HCT116 (cell line): ENCODE data around the gene LRRN3. TPM values are rescaled to one million over a fixed set of nuclear protein-coding genes. Genes with fewer than 3 reads are reported as not detected.

Experiments
- ATAC-seq: fragments of 200-7000 bp; cut with Tn5 transposase; 2 replicates; pipeline ENCODE4 v1.9.1; 2020; ENCODE audit warnings: mild to moderate bottlenecking, moderate library complexity
- BruUV-seq: library from RNA; stranded (reverse); fragments of 400-500 nt; replicated peaks from 2 replicates; lab custom pipeline; 2021; lab: Mats Ljungman, UMichigan
- CTCF ChIA-PET: fragments of 300-600 bp; sonication (Branson Sonifier 250); formaldehyde crosslinking; loops from one replicate; lab custom pipeline; 2021; ENCODE audit warnings: antibody characterized with exemption; lab: Charles Lee
- POLR2A ChIA-PET: fragments of 300-600, 350-600 bp; sonication (Branson Sonifier 250); formaldehyde crosslinking; loops from one replicate; lab custom pipeline; 2021; ENCODE audit warnings: antibody characterized with exemption; lab: Charles Lee
- RAD21 ChIA-PET, 2 experiments: fragments of 300-600 bp; sonication (Branson Sonifier 250); formaldehyde crosslinking; loops; one replicate each; lab custom pipeline; 2023; ENCODE audit warnings: low total read pairs in 2 of 2; ENCODE audit not compliant: uncharacterized antibody in 2 of 2, unreplicated experiment in 2 of 2, low non-redundant PET in 1 of 2; lab: Charles Lee
- DNase-seq: peaks from one replicate; pipeline ENCODE4 v3.0.0-alpha.2; 2010; ENCODE audit warnings: low read depth, low spot score
- H2AFZ ChIP-seq: fragments of 200-600 bp; shearing (Covaris generic), sonication (generic); 2 replicates; pipeline ENCODE4 v1.6.1; 2017; ENCODE audit warnings: low read depth, mixed run types, mixed read lengths, antibody characterized with exemption, low read length; ENCODE audit not compliant: poor library complexity, severe bottlenecking
- H3K27ac ChIP-seq: 2 replicates; pipeline ENCODE4 v1.5.1; 2012; ENCODE audit warnings: low read depth, low read length
- H3K27me3 ChIP-seq: fragments of 200-600 bp; sonication (generic); 2 replicates; pipeline ENCODE4 v1.6.1; 2016; ENCODE audit warnings: mixed run types, low read length, mixed read lengths; ENCODE audit not compliant: insufficient read depth
- H3K36me3 ChIP-seq, 2 experiments: fragments of 200-500 bp in 1 of 2; fragments of 200-600 bp in 1 of 2; sonication (Bioruptor generic) in 1 of 2; sonication (generic) in 1 of 2; 2 replicates each; pipeline versions ENCODE4 v1.5.1 to v1.6.1; 2014 to 2016; ENCODE audit warnings: low read length in 2 of 2, inconsistent platforms in 1 of 2, mixed read lengths in 1 of 2, mixed run types in 1 of 2; ENCODE audit not compliant: insufficient read depth in 2 of 2, control insufficient read depth in 1 of 2
- H3K4me1 ChIP-seq, 2 experiments: fragments of 200-600 bp in 1 of 2; sonication (generic) in 1 of 2; 2 replicates each; pipeline versions ENCODE4 v1.5.1 to v1.6.1; 2012 to 2017; ENCODE audit warnings: low read length in 2 of 2, inconsistent platforms in 1 of 2, mild to moderate bottlenecking in 1 of 2, mixed read lengths in 1 of 2, mixed run types in 1 of 2, moderate library complexity in 1 of 2; ENCODE audit not compliant: insufficient read depth in 2 of 2, control insufficient read depth in 1 of 2
- H3K4me2 ChIP-seq: fragments of 200-600 bp; sonication (generic); 2 replicates; pipeline ENCODE4 v1.6.1; 2017; ENCODE audit warnings: mixed run types, low read length, mixed read lengths
- H3K4me3 ChIP-seq, 2 experiments: fragments of 200-600 bp in 1 of 2; sonication (generic) in 1 of 2; replicated peaks in 1 of 2; 2 replicates each; pipeline ENCODE4 v1.5.1; 2011 to 2016; ENCODE audit warnings: low read length in 2 of 2, control low read depth in 1 of 2, low read depth in 1 of 2, mild to moderate bottlenecking in 1 of 2, mixed read lengths in 1 of 2, mixed run types in 1 of 2
- H3K79me2 ChIP-seq: fragments of 200-600 bp; sonication (generic); 2 replicates; pipeline ENCODE4 v1.6.1; 2017; ENCODE audit warnings: mild to moderate bottlenecking, mixed run types, low read length, moderate library complexity, mixed read lengths; ENCODE audit not compliant: insufficient read depth
- H3K9ac ChIP-seq: fragments of 200-600 bp; sonication (generic); 2 replicates; pipeline ENCODE4 v1.6.1; 2016; ENCODE audit warnings: low read length, mixed read lengths
- H3K9me2 ChIP-seq: fragments of 200-600 bp; sonication (generic), shearing (Covaris generic); 2 replicates; pipeline ENCODE4 v1.6.1; 2017; ENCODE audit warnings: mixed run types, mild to moderate bottlenecking, moderate library complexity; ENCODE audit not compliant: insufficient read depth
- H3K9me3 ChIP-seq, 2 experiments: fragments of 200-500 bp in 1 of 2; fragments of 200-600 bp in 1 of 2; sonication (Bioruptor generic) in 1 of 2; sonication (generic) in 1 of 2; 2 replicates each; pipeline ENCODE4 v1.6.1; 2014 to 2017; ENCODE audit warnings: low read length in 2 of 2, mixed read lengths in 2 of 2, inconsistent platforms in 1 of 2, low read depth in 1 of 2, mild to moderate bottlenecking in 1 of 2, mixed run types in 1 of 2, moderate library complexity in 1 of 2; ENCODE audit not compliant: control insufficient read depth in 1 of 2, insufficient read depth in 1 of 2
- H4K20me1 ChIP-seq: fragments of 200-600 bp; sonication (generic), shearing (Covaris generic); 2 replicates; pipeline ENCODE4 v1.6.1; 2017; ENCODE audit warnings: mixed run types, mild to moderate bottlenecking, moderate library complexity; ENCODE audit not compliant: insufficient read depth
- CTCF ChIP-seq, 3 experiments: fragments of 200-600 bp in 1 of 3; sonication (generic) in 1 of 3; IDR thresholded peaks in 2 of 3; conservative IDR thresholded peaks in 1 of 3; 2 replicates each; pipeline ENCODE4 v1.5.1; 2012 to 2017; ENCODE audit warnings: low read depth in 2 of 3, low read length in 2 of 3, antibody characterized with exemption in 1 of 3, borderline replicate concordance in 1 of 3, control low read depth in 1 of 3, mild to moderate bottlenecking in 1 of 3, mixed read lengths in 1 of 3, mixed run types in 1 of 3, moderate library complexity in 1 of 3; ENCODE audit not compliant: insufficient read depth in 1 of 3
- EGR1 ChIP-seq: IDR thresholded peaks from 2 replicates; pipeline ENCODE4 v1.6.1; 2012; ENCODE audit warnings: low read depth
- ELF1 ChIP-seq: IDR thresholded peaks from 2 replicates; pipeline ENCODE4 v1.6.1; 2012; ENCODE audit warnings: low read depth, borderline replicate concordance
- EZH2 ChIP-seq: fragments of 200-600 bp; sonication (generic); IDR thresholded peaks from 2 replicates; pipeline ENCODE4 v1.6.1; 2017; ENCODE audit warnings: antibody characterized with exemption, mixed run types
- EZH2phosphoT487 ChIP-seq: fragments of 200-600 bp; IDR thresholded peaks from 2 replicates; pipeline ENCODE4 v1.6.1; 2018; ENCODE audit warnings: antibody characterized with exemption, borderline replicate concordance
- FOSL1 ChIP-seq: IDR thresholded peaks from 2 replicates; pipeline ENCODE4 v1.6.1; 2012; ENCODE audit warnings: low read depth
- JUND ChIP-seq: IDR thresholded peaks from 2 replicates; pipeline ENCODE4 v1.6.1; 2012
- MAX ChIP-seq: IDR thresholded peaks from 2 replicates; pipeline ENCODE4 v1.6.1; 2012
- POLR2AphosphoS5 ChIP-seq: IDR thresholded peaks from 2 replicates; pipeline ENCODE4 v1.6.1; 2011; ENCODE audit warnings: mild to moderate bottlenecking, low read depth, low read length, moderate library complexity
- SP1 ChIP-seq: IDR thresholded peaks from 2 replicates; pipeline ENCODE4 v1.6.1; 2012; ENCODE audit warnings: low read depth
- SRF ChIP-seq: IDR thresholded peaks from 2 replicates; pipeline ENCODE4 v1.6.1; 2012; ENCODE audit warnings: low read depth
- TCF7L2 ChIP-seq: IDR thresholded peaks from 2 replicates; pipeline ENCODE4 v1.7.0; 2011; ENCODE audit warnings: borderline replicate concordance, inconsistent platforms; ENCODE audit not compliant: insufficient read depth, insufficient read length; ENCODE audit errors: extremely low read depth
- YY1 ChIP-seq: IDR thresholded peaks from 2 replicates; pipeline ENCODE4 v1.6.1; 2011; ENCODE audit warnings: low read length, low read depth, moderate library complexity, mild to moderate bottlenecking; ENCODE audit not compliant: insufficient replicate concordance; ENCODE audit errors: extremely low read depth
- ZFX ChIP-seq: fragments of 450-650 bp; IDR thresholded peaks from 2 replicates; pipeline ENCODE4 v1.6.1; 2017
- ZNF274 ChIP-seq: fragments of 200-500 bp; sonication (Bioruptor generic); IDR thresholded peaks from 2 replicates; pipeline ENCODE4 v1.6.1; 2014; ENCODE audit warnings: mild to moderate bottlenecking, low read depth, low read length, inconsistent platforms
- intact Hi-C: fragments of 100-400 bp; cut with micrococcal nuclease; formaldehyde crosslinking; loops from 2 replicates; pipeline ENCODE4 v1.10.0; 2022
- total RNA-seq: library from RNA; stranded (reverse); gene quantifications from one replicate; pipeline ENCODE4 v1.2.1, GENCODE V29; 2021; ENCODE audit not compliant: unreplicated experiment
- TF ChIP-seq, protein P1 (sequence below): IDR thresholded peaks from 2 replicates; pipeline ENCODE4 v1.6.1; 2012; ENCODE audit warnings: low read depth
- TF ChIP-seq, protein P2 (sequence below): IDR thresholded peaks from 2 replicates; pipeline ENCODE4 v1.6.1; 2012

LRRN3 gene
- total RNA-seq, 1 experiment from 2014 or later, result 0.07 TPM

DNA sequence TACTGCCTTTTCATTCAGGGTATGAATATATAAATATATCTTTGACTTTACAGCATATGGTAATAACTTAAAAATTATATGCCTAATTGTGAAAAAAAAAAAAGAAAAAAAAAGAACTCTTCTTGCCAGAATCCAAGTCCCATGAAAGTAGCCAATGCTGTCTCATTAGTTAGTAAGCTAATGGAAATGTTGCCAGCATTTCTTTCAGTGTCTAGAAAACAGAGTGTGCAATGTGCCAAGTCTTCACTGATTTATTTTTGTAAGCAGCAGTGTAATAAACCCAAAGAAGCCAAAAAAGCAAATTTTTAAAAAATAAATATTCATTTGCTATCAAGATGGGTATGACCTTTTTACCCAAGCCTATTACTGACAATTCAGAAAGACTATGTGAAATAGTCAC is 31.1 kb upstream of the LRRN3 start:
- Histone ChIP-seq H3K27me3 (no peaks in the 10 kb centered on the region), H3K4me1 (no peaks in the 10 kb centered on the region), H3K9ac (no peak overlapping the region), H4K20me1 (no peaks in the 10 kb centered on the region), H3K79me2 (no peaks in the 10 kb centered on the region), H3K36me3 (no peaks in the 10 kb centered on the region), H2AFZ (no peak overlapping the region), H3K4me2 (no peak overlapping the region), H3K27ac (no peak overlapping the region), H3K4me3 (no peak overlapping the region), H3K9me3 (no peaks in the 10 kb centered on the region), H3K9me2 (no peaks in the 10 kb centered on the region)
- ChIA-PET RAD21 (no interaction called here), CTCF (no interaction called here), POLR2A (no interaction called here)
- no peak for DNase-seq
- BruUV-seq, result no TSS peak
- no peak for ATAC-seq
- intact Hi-C loops, result no loop called here
- TF ChIP-seq EZH2phosphoT487, result no peak

DNA sequence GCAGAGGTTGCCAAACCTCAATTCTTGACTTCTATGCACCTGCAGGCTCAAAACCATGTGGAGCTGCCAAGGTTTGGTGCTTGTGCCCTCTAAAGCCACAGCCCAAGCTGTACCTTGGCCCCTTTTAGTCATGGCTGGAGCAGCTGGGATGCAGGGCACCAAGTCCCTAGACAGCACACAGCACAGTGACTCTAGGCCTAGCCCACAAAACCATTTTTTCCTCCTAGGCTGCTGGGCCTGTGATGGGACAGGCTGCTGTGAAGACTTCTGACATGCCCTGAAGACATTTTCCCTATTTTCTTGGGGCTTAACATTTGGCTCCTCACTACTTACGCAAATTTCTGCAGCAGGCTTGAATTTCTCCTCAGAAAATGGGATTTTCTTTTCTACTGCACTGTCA is 27.8 kb upstream of the LRRN3 start:
- RAD21 ChIA-PET, result no interaction called here
- no peaks in the 10 kb centered on the region for H3K27me3 ChIP-seq
- intact Hi-C loops, result no loop called here
- H3K9me3 ChIP-seq, result no peaks in the 10 kb centered on the region
- no peaks in the 10 kb centered on the region for H3K4me1 ChIP-seq
- no peak overlapping the region for H3K4me2 ChIP-seq
- CTCF ChIA-PET, result no interaction called here
- H3K27ac ChIP-seq, result no peak overlapping the region
- no peaks in the 10 kb centered on the region for H4K20me1 ChIP-seq
- H3K36me3 ChIP-seq, result no peaks in the 10 kb centered on the region
- POLR2A ChIA-PET, result no interaction called here
- no TSS peak for BruUV-seq
- H3K9me2 ChIP-seq, result no peaks in the 10 kb centered on the region
- ATAC-seq, result no peak
- no peak for DNase-seq
- no peak overlapping the region for H3K9ac ChIP-seq
- no peaks in the 10 kb centered on the region for H3K79me2 ChIP-seq
- H3K4me3 ChIP-seq, result no peak overlapping the region
- H2AFZ ChIP-seq, result no peak overlapping the region
- no peak for TF ChIP-seq EZH2
- no peak for TF ChIP-seq YY1
- no peak for TF ChIP-seq CTCF (IDR thresholded peaks at IDR 0.05 in 2 of 3, conservative IDR thresholded peaks at IDR 0.05 in 1 of 3; ENCODE audit: borderline replicate concordance in 1 of 3, insufficient read depth in 1 of 3, low read depth in 2 of 3, low read length in 2 of 3)
- TF ChIP-seq MAX, result no peak
- TF ChIP-seq TCF7L2, result no peak
- TF ChIP-seq EGR1, result no peak
- no peak for TF ChIP-seq SRF
- TF ChIP-seq ZNF274, result no peak
- TF ChIP-seq FOSL1, result no peak
- TF ChIP-seq SP1, result no peak
- no peak for TF ChIP-seq JUND
- TF ChIP-seq POLR2AphosphoS5, result no peak
- no peak for TF ChIP-seq ELF1
- TF ChIP-seq EZH2phosphoT487, result no peak
- TF ChIP-seq, protein P1, sequence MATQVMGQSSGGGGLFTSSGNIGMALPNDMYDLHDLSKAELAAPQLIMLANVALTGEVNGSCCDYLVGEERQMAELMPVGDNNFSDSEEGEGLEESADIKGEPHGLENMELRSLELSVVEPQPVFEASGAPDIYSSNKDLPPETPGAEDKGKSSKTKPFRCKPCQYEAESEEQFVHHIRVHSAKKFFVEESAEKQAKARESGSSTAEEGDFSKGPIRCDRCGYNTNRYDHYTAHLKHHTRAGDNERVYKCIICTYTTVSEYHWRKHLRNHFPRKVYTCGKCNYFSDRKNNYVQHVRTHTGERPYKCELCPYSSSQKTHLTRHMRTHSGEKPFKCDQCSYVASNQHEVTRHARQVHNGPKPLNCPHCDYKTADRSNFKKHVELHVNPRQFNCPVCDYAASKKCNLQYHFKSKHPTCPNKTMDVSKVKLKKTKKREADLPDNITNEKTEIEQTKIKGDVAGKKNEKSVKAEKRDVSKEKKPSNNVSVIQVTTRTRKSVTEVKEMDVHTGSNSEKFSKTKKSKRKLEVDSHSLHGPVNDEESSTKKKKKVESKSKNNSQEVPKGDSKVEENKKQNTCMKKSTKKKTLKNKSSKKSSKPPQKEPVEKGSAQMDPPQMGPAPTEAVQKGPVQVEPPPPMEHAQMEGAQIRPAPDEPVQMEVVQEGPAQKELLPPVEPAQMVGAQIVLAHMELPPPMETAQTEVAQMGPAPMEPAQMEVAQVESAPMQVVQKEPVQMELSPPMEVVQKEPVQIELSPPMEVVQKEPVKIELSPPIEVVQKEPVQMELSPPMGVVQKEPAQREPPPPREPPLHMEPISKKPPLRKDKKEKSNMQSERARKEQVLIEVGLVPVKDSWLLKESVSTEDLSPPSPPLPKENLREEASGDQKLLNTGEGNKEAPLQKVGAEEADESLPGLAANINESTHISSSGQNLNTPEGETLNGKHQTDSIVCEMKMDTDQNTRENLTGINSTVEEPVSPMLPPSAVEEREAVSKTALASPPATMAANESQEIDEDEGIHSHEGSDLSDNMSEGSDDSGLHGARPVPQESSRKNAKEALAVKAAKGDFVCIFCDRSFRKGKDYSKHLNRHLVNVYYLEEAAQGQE, result no peak
- TF ChIP-seq ZFX, result no peak
- TF ChIP-seq, protein P2, sequence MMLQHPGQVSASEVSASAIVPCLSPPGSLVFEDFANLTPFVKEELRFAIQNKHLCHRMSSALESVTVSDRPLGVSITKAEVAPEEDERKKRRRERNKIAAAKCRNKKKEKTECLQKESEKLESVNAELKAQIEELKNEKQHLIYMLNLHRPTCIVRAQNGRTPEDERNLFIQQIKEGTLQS, result no peak
